GM23338 (cell line): ENCODE results near the gene VCL. TPM values are rescaled to one million over a fixed set of nuclear protein-coding genes. Genes with fewer than 3 reads are reported as not detected.

Experiments
- ATAC-seq: fragments of 200-7000 bp; cut with Tn5 transposase; 3 replicates; pipeline ENCODE4 v1.9.1; 2020
- DNase-seq: peaks from one replicate; pipeline ENCODE4 v3.0.0-alpha.2; 2015; ENCODE audit warnings: low spot score
- H2AFZ ChIP-seq: fragments of 200-600 bp; sonication (generic); 2 replicates; pipeline ENCODE4 v1.8.0; 2016; ENCODE audit warnings: antibody characterized with exemption, mild to moderate bottlenecking, moderate library complexity
- H3F3A ChIP-seq: fragments of 200-600 bp; sonication (generic); replicated peaks from 2 replicates; pipeline ENCODE4 v1.8.0; 2017; ENCODE audit warnings: antibody characterized with exemption, mixed run types, low read depth
- H3K27ac ChIP-seq: fragments of 200-600 bp; sonication (generic); 2 replicates; pipeline ENCODE4 v1.6.1; 2016; ENCODE audit warnings: low read depth
- H3K27me3 ChIP-seq: fragments of 200-600 bp; sonication (generic); 2 replicates; pipeline ENCODE4 v1.8.0; 2016; ENCODE audit warnings: mild to moderate bottlenecking, mixed run types, moderate library complexity; ENCODE audit not compliant: insufficient read depth
- H3K36me3 ChIP-seq: fragments of 200-600 bp; sonication (generic); 2 replicates; pipeline ENCODE4 v1.8.0; 2016; ENCODE audit warnings: mild to moderate bottlenecking; ENCODE audit not compliant: insufficient read depth
- H3K4me1 ChIP-seq: fragments of 200-600 bp; sonication (generic); 2 replicates; pipeline ENCODE4 v1.8.0; 2016; ENCODE audit warnings: mild to moderate bottlenecking, moderate library complexity; ENCODE audit not compliant: insufficient read depth
- H3K4me2 ChIP-seq: fragments of 200-600 bp; sonication (generic); 2 replicates; pipeline ENCODE4 v1.7.1; 2017; ENCODE audit warnings: mixed run types
- H3K4me3 ChIP-seq: fragments of 200-600 bp; sonication (generic); 2 replicates; pipeline ENCODE4 v1.6.1; 2016; ENCODE audit warnings: mixed run types
- H3K79me2 ChIP-seq: fragments of 200-600 bp; sonication (generic); replicated peaks from 2 replicates; pipeline ENCODE4 v1.8.0; 2017; ENCODE audit warnings: mild to moderate bottlenecking; ENCODE audit not compliant: insufficient read depth
- H3K9me2 ChIP-seq: fragments of 200-600 bp; sonication (generic); 2 replicates; pipeline ENCODE4 v1.8.0; 2017; ENCODE audit not compliant: insufficient read depth
- H4K20me1 ChIP-seq: fragments of 200-600 bp; sonication (generic); replicated peaks from 2 replicates; pipeline ENCODE4 v1.8.0; 2017; ENCODE audit warnings: mild to moderate bottlenecking; ENCODE audit not compliant: insufficient read depth
- H3K27ac Mint-ChIP-seq: 2 replicates; pipeline ENCODE4 v1.8.0; 2020; ENCODE audit warnings: inconsistent platforms, mild to moderate bottlenecking, moderate library complexity, mixed read lengths
- H3K27me3 Mint-ChIP-seq: 3 replicates; pipeline ENCODE4 v1.8.0; 2022; ENCODE audit warnings: low read depth, mild to moderate bottlenecking, moderate library complexity, mixed read lengths, inconsistent platforms; ENCODE audit not compliant: insufficient read depth, poor library complexity
- H3K36me3 Mint-ChIP-seq: 3 replicates; pipeline ENCODE4 v1.8.0; 2021; ENCODE audit warnings: low read depth, mild to moderate bottlenecking, inconsistent platforms, moderate library complexity, mixed read lengths
- H3K4me1 Mint-ChIP-seq: 3 replicates; pipeline ENCODE4 v1.8.0; 2020; ENCODE audit warnings: mild to moderate bottlenecking, inconsistent platforms, mixed read lengths
- H3K4me3 Mint-ChIP-seq: 3 replicates; pipeline ENCODE4 v1.8.0; 2021; ENCODE audit warnings: moderate library complexity, mild to moderate bottlenecking, inconsistent platforms, mixed read lengths
- H3K9me3 Mint-ChIP-seq: 3 replicates; pipeline ENCODE4 v1.8.0; 2020; ENCODE audit warnings: moderate library complexity, mild to moderate bottlenecking, inconsistent platforms, mixed read lengths
- CREB1 ChIP-seq: fragments of 250-450 bp; sonication (Bioruptor Pico); IDR thresholded peaks from 2 replicates; pipeline ENCODE4 v1.5.0; 2020; ENCODE audit warnings: low read depth, mild to moderate bottlenecking, moderate library complexity
- EZH2 ChIP-seq: fragments of 200-600 bp; sonication (generic); IDR thresholded peaks from one replicate; pipeline ENCODE4 v1.8.0; 2017; ENCODE audit warnings: antibody characterized with exemption, mild to moderate bottlenecking, low read depth; ENCODE audit not compliant: unreplicated experiment
- JUNB ChIP-seq: IDR thresholded peaks from one replicate; pipeline ENCODE4 v1.6.1; 2016; ENCODE audit warnings: antibody characterized with exemption; ENCODE audit not compliant: unreplicated experiment
- NANOG ChIP-seq: IDR thresholded peaks from 2 replicates; pipeline ENCODE4 v1.6.1; 2016; ENCODE audit warnings: antibody characterized with exemption, borderline replicate concordance
- POLR2AphosphoS5 ChIP-seq: IDR thresholded peaks from 2 replicates; pipeline ENCODE4 v1.6.1; 2016; ENCODE audit warnings: antibody characterized with exemption, low read depth
- STAT1 ChIP-seq: IDR thresholded peaks from one replicate; pipeline ENCODE4 v1.6.1; 2016; ENCODE audit warnings: antibody characterized with exemption; ENCODE audit not compliant: unreplicated experiment
- ZNF114 ChIP-seq: fragments of 250-450 bp; sonication (Bioruptor Pico); IDR thresholded peaks from 2 replicates; pipeline ENCODE4 v1.5.0; 2020; ENCODE audit warnings: mild to moderate bottlenecking, moderate library complexity
- ZNF331 ChIP-seq: fragments of 250-450 bp; sonication (Bioruptor Pico); IDR thresholded peaks from 2 replicates; pipeline ENCODE4 v1.5.0; 2020; ENCODE audit warnings: low read depth, mild to moderate bottlenecking, moderate library complexity
- polyA plus RNA-seq: library from polyadenylated mRNA; unstranded; fragments of >200 nt; fragmentation: Nextera tagmentation; extraction: Ambion mirVana; gene quantifications from 2 replicates; pipeline ENCODE4 v1.2.1, GENCODE V29; 2016
- total RNA-seq: library from RNA; depleted of rRNA; stranded (reverse); fragments of >200 nt; shearing (Covaris generic); gene quantifications from 2 replicates; pipeline ENCODE4 v1.2.3, GENCODE V29; 2014
- TF ChIP-seq, protein P1 (sequence below): IDR thresholded peaks from one replicate; pipeline ENCODE4 v1.6.1; 2018; ENCODE audit warnings: antibody characterized with exemption; ENCODE audit not compliant: unreplicated experiment
- TF ChIP-seq, protein P2 (sequence below), 2 experiments: fragments of 200-600 bp in 1 of 2; sonication (generic) in 1 of 2; conservative IDR thresholded peaks; 2 replicates each; pipeline versions ENCODE4 v1.5.1 to v1.6.1; 2016 to 2017; ENCODE audit warnings: antibody characterized with exemption in 2 of 2, low read depth in 2 of 2, mild to moderate bottlenecking in 2 of 2, moderate library complexity in 1 of 2

The VCL gene
- total and polyA plus RNA-seq, 2 experiments from 2014 or later: 60.7 to 254 TPM

DNA sequence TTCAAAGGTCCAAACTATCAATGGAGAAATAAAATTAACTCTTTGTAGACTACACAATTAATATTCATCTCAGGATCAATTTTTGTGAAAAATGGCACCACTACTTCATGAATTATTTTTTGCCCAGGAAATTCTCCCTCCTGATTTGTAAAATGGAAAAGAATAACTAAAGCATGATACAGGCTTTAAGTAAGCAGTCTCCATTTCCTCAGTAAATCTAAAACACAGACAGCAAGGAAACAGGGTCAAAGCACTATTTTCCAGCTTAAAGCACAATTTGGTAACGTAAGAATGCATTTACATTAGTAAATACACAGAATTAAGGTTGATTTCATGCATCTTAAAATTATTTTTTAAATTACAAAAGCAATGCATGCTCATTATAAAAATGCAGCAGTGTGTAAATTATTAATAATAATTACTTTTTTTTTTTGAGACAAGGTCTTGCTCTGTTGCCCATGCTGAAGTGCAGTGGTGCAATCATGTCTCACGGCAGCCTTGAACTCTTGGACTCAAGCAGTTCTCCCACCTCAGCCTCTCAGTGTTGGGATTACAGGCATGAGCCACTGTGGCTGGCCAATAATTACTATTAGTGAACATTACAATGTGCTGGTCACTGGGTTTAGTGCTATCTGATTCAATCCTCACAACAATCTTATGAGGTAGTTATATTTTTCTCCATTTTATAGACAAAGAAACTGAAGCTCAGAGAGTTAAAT is 26.1 kb upstream of the VCL start (continued):
- TF ChIP-seq, protein P1, sequence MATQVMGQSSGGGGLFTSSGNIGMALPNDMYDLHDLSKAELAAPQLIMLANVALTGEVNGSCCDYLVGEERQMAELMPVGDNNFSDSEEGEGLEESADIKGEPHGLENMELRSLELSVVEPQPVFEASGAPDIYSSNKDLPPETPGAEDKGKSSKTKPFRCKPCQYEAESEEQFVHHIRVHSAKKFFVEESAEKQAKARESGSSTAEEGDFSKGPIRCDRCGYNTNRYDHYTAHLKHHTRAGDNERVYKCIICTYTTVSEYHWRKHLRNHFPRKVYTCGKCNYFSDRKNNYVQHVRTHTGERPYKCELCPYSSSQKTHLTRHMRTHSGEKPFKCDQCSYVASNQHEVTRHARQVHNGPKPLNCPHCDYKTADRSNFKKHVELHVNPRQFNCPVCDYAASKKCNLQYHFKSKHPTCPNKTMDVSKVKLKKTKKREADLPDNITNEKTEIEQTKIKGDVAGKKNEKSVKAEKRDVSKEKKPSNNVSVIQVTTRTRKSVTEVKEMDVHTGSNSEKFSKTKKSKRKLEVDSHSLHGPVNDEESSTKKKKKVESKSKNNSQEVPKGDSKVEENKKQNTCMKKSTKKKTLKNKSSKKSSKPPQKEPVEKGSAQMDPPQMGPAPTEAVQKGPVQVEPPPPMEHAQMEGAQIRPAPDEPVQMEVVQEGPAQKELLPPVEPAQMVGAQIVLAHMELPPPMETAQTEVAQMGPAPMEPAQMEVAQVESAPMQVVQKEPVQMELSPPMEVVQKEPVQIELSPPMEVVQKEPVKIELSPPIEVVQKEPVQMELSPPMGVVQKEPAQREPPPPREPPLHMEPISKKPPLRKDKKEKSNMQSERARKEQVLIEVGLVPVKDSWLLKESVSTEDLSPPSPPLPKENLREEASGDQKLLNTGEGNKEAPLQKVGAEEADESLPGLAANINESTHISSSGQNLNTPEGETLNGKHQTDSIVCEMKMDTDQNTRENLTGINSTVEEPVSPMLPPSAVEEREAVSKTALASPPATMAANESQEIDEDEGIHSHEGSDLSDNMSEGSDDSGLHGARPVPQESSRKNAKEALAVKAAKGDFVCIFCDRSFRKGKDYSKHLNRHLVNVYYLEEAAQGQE: no peak
- no peak for TF ChIP-seq NANOG
- TF ChIP-seq STAT1: no peak
- no peak for TF ChIP-seq POLR2AphosphoS5
- no peak for TF ChIP-seq ZNF114

- H3K27ac ChIP-seq: no peak overlapping the region
- H3K27me3 ChIP-seq: no peaks in the 10 kb centered on the region
- no peaks in the 10 kb centered on the region for H4K20me1 ChIP-seq
- no peak overlapping the region for H3K4me2 ChIP-seq
- no peaks in the 10 kb centered on the region for H3K79me2 ChIP-seq
- Mint-ChIP-seq H3K4me1 (peaks cover 20% of the 10 kb centered on the region), H3K9me3 (peaks cover 6% of the 10 kb centered on the region; the same call in 2 of the 3 replicates), H3K27ac (no peak overlapping the region), H3K27me3 (peaks cover 2% of the 10 kb centered on the region), H3K36me3 (peaks cover 2% of the 10 kb centered on the region; the same call in 1 of the 3 replicates), H3K4me3 (no peak overlapping the region)
- no peaks in the 10 kb centered on the region for H3K9me2 ChIP-seq
- H3K4me3 ChIP-seq: no peak overlapping the region
- H3F3A ChIP-seq: no peaks in the 10 kb centered on the region; the same call in 1 of the 2 replicates
- peaks cover 11% of the 10 kb centered on the region; the same call in 1 of the 2 replicates for H3K4me1 ChIP-seq
- no peak for ATAC-seq
- DNase-seq: no peak
- no peaks in the 10 kb centered on the region for H3K36me3 ChIP-seq
- no peak overlapping the region for H2AFZ ChIP-seq
- TF ChIP-seq CREB1 (CRISPR knock-in tag): no peak
- TF ChIP-seq STAT1: no peak
- TF ChIP-seq EZH2: no peak
- TF ChIP-seq JUNB: no peak
- TF ChIP-seq, protein P2, sequence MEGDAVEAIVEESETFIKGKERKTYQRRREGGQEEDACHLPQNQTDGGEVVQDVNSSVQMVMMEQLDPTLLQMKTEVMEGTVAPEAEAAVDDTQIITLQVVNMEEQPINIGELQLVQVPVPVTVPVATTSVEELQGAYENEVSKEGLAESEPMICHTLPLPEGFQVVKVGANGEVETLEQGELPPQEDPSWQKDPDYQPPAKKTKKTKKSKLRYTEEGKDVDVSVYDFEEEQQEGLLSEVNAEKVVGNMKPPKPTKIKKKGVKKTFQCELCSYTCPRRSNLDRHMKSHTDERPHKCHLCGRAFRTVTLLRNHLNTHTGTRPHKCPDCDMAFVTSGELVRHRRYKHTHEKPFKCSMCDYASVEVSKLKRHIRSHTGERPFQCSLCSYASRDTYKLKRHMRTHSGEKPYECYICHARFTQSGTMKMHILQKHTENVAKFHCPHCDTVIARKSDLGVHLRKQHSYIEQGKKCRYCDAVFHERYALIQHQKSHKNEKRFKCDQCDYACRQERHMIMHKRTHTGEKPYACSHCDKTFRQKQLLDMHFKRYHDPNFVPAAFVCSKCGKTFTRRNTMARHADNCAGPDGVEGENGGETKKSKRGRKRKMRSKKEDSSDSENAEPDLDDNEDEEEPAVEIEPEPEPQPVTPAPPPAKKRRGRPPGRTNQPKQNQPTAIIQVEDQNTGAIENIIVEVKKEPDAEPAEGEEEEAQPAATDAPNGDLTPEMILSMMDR (conservative IDR thresholded peaks at IDR 0.05; ENCODE audit: low read depth in 2 of 2): no peak
- TF ChIP-seq, protein P1: no peak
- no peak for TF ChIP-seq POLR2AphosphoS5
- TF ChIP-seq ZNF331: no peak
Observed at GRCh38 chr10:73973427-73973826, 24.5 kb upstream of the VCL start.
